GM18951 (cell line): ENCODE measurements around the gene SP100.

Source experiments
- POLR2A ChIP-seq: IDR thresholded peaks from 4 replicates; pipeline ENCODE4 v1.6.1; 2011; ENCODE audit warnings: mild to moderate bottlenecking; ENCODE audit not compliant: insufficient read length, insufficient read depth; ENCODE audit errors: extremely low read depth
- in situ Hi-C: fragments of 300-500 bp; cut with MboI; formaldehyde crosslinking; loops from one replicate; pipeline ENCODE4 v1.12.0; 2022; ENCODE audit warnings: low sequenced_read_pairs, mixed read lengths, inconsistent platforms; ENCODE audit not compliant: unreplicated experiment

Gene SP100

GRCh38 chr2:230592775-230593174, 176.8 kb downstream of the SP100 start:
- in situ Hi-C loops = no loop called here
- no peak for TF ChIP-seq POLR2A
